Epithelial cell of prostate (primary cell): ENCODE measurements around the gene MSMB.
"Not testable (repeated sequence)": the region's sequence is repeated elsewhere in the genome, so short reads cannot be mapped to it uniquely, and the experiment has no call there.

Source experiments
- DNase-seq: peaks from one replicate; pipeline ENCODE4 v3.0.0-alpha.2; 2011; ENCODE audit warnings: low read depth, low spot score
- H3K27ac ChIP-seq: fragments of 450-650 bp; 2 replicates; pipeline ENCODE4 v1.5.1; 2017; ENCODE audit warnings: mild to moderate bottlenecking

MSMB gene

DNA sequence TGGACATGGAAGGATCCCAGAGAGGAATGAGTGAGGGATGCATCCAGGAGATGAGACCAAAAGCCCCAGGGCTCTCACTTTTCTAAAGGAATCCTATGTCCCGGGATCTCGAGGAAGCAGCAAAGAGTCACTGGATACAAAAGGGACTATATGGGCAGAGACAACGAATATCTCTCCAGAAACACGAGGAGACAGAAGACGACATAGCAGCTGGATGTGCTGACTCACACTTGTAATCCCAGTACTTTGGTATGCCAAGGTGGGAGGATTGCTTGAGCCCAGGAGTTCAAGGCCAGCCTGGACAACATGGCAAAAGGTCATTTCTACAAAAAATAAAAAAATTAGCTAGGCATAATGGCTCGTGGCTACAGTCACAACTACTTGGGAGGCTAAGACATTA is 24.7 kb upstream of the MSMB start:
- H3K27ac ChIP-seq = no peak overlapping the region
- DNase-seq = no peak

DNA sequence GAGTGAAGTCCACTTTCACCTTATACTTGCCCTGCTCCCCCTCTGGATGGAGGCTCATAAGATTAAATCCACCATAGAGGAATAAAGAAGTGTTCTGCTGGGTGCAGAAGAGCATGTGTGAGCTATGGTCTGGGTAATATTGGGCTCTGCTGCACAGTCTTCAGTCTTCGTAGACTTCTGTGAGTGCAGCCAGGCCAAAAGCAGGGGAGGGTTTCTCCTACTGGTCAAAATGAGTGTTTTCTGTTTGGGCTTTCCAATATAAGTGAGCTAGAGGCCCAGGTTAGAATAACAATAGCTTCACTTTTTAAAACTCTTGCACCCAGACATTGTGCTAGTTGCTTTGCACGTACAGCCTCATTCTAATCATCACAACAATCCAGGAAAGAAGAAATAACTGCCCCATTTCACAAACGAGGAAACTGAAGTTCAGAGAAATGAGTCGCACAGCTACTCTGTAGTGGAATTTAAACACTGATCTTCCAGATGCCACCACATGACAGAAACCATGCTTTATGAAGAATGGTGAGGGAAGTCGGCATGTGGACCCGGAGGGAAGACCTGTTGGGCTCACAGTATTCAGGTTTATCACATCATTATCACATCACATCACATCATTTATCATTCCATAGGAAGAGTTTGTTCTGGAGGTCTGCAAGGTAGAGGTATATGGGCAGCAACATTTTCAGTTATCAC is 23.8 kb upstream of the MSMB start:
- no peak for DNase-seq
- H3K27ac ChIP-seq = no peak overlapping the region

DNA sequence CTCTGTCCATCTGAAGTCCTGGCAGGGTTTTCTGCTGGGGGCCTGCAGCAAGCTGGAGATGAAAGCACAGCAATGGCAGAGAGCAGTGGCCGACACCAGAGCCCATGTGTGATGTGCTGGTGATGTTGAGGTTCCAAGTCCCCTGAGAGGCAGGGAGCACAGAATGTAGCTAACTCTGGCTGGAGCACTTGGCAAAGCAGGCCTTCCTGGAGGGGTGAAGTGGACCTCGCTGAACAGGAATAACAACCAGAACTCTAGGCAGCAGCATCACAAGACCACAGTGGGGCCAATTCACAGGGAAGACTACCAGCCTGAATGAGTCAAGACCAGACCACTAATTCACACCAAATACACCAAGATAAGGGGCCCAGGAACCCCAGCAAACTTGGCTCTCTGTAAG is 22.8 kb upstream of the MSMB start:
- no peak overlapping the region for H3K27ac ChIP-seq
- DNase-seq = no peak

DNA sequence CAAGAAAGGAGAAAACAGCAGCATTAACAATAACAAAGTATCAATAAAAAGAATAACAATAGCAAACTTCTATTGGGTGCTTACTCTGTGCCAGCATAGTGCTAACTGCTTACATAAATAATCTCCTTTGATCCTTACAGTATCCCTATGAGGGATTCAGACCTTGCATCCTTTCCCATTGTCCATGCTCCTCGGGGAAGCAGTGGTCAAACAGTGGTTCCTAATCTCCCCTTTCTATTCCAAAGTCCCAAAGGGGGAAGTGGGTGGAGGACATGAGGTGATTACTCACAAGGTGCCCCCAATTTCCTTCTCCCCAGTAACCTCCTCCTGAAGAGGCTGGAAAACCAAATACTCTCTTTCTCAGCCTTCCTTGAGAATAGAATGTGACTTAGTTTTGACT is 22.0 kb upstream of the MSMB start:
- no peak overlapping the region for H3K27ac ChIP-seq
- no peak for DNase-seq

DNA sequence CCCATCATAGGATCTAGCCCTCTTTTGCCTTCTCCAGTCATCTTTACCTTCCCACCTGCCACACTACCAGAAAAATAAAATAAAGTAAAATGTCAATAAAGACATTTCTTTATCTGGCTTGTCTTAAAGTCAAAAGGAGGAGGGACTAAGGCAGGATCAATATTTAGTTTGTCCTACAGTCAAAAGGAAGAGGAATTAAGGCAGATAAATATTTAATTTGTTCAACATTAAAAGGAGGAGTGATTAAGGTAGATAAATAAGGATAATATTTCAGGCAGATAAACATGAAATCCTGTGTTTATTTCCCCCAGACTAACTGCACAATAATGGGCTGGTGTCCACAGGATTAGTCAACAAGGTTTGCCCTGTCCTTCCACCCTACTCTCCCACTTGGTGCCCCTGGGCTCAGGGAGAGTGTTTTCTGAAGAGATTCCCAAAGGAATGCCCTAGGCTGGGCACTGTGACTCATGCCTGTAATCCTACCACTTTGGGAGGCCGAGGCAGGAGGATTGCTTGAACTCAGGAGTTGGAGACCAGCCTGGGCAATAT is 18.3 kb upstream of the MSMB start:
- no peak overlapping the region for H3K27ac ChIP-seq
- no peak for DNase-seq

DNA sequence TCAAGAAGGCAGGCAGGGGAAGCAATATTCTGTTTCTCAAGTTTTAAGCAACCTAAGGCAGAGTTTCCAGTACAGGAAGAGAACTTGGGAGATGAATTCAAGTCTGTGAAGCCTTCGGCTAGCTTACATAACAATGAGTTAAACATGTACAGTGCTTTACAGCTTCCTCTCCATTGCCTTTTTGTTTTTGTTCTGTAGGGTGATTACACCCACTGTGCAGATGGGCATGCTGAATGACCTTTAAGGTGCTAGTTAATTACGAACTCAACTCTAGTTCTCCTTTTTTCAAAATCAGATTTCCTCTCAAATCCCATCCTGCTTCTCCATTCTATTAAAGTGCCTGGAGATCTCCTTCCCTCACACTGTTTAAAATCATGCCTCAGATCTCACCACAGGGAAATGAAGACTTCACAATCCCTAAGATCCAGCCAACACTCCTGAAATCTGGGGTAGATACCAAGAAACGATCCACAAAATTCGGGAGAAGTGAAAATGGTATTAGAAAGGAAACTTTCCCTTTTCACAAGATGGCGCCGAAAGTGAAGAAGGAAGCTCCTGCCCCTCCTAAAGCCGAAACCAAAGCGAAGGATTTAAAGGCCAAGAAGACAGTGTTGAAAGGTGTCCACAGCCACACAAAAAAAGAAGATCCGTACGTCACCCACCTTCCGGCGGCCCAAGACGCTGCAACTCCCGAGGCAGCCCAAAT is 16.8 kb upstream of the MSMB start:
- no peak for DNase-seq
- H3K27ac ChIP-seq = no peak overlapping the region

DNA sequence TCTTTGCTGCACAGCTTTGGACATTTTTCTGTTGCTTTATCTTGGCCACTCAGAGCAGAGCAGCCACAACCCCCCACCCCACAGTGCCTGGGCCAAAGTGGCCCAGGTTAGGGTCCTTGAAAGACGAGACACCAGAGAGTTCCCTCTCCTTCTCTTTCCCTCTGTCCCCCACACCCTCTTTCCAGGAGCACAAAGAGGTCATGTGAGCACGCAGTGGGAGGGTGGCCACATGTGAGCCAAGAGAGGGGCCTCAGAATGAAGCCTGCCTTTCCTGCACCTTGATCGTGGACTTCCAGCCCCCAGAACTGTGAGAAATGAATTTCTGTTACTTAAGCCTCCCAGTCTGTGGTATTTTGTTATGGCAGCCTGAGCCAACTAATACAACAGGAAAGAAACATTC is 14.6 kb upstream of the MSMB start:
- no peak for DNase-seq
- no peak overlapping the region for H3K27ac ChIP-seq

DNA sequence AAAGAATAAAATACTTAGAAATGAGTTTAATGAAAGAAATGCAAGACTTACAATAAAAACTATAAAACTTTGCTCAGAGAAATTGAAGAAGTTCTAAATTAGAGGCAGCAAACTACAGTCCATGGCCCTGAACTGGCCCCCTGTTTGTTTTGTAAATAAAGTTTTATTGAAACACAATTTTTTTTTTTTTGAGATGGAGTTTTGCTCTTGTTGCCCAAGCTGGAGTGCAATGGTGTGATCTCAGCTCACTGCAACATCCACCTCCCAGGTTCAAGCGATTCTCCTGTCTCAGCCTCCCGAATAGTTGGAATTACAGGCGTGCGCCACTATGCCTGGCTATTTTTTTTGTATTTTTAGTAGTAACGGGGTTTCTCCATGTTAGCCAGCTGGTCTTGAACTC is 11.9 kb upstream of the MSMB start:
- DNase-seq, H3K27ac ChIP-seq: not testable (repeated sequence)

DNA sequence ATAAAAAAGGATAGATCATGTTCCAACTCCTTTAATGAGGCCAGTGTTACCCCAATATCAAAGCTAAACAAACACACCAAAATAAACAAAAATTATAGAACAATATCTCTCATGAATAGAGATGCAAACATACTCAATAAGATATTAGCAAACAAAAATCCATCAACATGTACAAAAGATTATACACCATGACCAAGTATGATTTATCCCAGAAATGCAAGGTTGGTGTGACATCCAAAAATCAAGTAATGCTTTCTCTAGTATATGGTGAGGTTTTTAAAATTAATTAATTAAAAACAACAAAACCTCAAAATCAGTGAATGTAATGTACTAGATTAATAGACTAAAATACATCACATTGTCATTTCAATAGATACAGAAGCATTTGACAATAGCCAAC is 11.0 kb upstream of the MSMB start:
- H3K27ac ChIP-seq = no peak overlapping the region
- DNase-seq = no peak

DNA sequence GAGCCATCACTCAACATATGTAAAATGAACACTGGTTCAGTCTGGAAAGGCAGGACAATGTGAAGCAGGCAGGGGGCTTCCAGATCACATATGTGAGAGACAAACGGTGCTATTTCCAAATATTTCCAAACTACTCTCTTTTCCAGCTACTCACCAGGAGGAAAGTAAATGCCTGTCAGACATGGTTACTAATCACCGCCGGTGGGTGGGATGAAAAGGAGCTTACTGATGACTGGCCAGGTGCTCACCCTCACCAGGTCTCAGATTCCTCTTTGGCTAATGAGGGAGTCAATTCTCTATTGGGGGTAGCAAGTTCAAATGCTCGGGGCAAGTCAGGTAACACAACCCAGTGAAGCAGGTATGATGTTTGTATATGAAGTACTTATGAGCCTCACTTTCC is 9.7 kb upstream of the MSMB start:
- H3K27ac ChIP-seq = no peak overlapping the region
- no peak for DNase-seq

DNA sequence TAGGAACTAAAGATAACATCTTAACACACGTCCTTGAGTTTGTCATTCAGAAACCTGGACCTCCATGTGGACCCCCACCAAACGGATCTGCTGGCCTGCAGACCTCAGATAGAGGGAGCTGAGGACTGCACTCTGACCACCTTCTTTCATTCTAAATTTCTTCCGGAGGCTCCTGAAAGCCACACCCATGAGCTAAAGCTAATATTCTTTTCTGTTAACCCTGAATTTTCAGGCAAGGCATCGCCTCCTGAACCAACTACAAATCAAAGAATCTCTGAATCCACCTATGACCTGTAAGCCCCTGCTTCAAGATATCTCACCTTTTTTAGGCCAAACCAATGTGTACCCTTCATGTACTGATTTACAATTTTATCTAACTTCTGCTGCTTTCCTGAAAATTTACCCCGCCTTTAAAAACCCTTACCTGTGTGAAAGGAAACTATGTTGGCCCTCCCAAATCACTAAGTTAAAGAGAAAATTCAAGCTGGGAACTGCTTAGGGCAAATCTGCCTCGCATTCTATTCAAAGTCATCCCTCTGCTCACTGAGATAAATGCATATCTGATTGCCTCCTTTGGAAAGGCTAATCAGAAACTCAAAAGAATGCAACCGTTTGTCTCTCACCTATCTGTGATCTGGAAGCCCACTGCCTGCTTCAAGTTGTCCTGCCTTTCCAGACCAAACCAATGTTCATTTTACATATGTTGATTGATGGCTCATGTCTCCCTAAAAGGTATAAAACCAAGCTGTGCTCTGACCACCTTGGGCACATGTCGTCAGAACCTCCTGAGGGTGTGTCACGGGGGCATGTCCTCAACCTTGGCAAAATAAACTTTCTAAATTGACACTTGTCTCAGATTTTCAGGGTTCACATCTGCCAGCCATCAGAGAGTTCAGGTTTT is 7.7 kb upstream of the MSMB start:
- H3K27ac ChIP-seq = no peak overlapping the region
- no peak for DNase-seq

DNA sequence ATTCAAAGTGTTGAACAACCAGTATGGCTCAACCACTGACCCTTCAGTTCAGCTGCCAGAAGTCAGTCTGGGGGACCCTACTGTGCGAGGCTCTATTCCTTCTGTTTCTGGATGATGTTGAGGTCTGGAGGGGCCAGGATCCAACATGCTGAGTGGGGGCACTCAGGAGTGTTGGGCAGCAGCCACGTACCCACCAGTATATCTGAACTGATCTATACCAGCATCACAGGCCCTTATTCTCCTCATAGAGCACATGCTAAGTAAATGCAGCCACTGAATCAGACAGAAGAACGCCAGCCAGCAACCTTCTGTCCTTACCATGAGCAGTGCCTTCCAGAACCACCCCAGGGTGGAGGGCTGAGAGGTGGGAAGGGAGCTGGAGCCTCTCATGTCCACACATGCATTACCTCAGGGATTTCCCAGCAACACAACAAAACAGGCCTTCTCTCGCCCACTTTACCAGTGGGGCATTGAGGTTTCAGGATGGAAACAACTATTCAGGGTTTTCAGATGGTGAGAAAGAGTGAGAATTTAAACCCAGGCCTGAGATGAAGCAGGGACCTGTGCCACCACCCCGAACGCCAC is 6.8 kb upstream of the MSMB start:
- no peak for DNase-seq
- H3K27ac ChIP-seq = no peak overlapping the region

DNA sequence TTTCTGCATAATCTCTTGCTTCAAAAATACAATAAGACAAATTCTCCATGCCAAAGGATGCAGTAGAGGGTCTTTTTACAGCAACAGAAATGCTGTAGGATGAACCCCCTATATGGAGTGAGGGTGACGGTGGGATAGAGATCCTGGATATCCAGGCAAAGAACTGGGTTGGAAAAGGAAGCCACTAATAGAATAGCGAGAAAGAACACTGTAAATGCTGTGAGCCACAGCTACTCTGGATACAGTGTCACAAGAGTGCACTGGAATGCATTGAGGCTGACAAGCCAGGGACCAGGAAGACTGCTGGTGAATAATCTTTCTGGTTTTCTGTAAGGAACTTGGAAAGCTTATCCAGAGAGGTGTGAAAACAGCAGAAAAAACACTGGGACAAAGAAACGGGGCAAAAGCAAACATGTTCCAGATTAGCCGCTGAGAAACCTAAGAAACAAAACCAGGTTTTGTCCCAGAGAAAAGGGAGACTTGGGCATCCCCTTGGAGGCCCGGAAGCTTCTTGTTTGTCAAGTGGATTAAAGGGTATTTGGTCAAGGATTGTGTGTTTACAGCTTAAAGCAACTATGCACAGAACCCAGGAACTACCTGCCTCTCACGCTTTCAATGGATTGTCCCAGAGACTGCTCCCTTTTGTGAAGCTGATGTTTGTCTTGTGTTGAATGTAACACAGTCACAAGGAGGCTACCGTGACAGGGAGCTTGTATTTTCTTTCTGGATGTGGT is 6.2 kb upstream of the MSMB start:
- H3K27ac ChIP-seq = no peak overlapping the region
- DNase-seq = no peak

DNA sequence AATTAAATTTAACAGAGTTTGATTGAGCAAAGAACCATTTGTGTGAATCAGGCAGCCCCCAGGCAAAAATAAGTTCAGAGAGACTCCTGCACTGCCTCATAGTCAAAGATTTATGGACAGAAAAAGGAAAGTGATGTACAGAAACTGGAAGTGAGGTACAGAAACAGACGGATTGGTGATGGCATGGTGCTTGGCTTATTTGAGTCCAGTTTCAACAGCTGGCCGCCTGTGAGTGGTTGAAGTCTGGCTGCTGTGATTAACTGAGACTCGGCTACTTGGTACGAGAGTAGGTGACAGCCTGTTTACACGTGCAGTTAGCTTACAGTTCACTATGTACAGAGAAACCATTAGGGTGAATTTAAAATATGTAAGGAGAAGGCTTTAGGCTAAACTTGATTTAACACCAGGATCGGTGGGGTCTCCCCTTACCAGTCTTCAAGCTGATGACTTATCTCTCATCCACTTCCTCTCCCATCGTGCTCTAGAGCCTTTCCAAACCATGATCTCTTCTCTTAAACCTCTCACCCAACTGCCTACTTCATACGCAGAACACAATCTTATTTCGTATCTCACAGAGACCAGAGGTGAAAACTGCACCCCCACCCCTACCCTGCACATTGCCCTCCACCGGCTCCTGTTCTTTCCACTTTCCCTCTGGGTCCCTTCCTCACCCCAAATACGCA is 5.0 kb upstream of the MSMB start:
- H3K27ac ChIP-seq = no peak overlapping the region
- DNase-seq = no peak

DNA sequence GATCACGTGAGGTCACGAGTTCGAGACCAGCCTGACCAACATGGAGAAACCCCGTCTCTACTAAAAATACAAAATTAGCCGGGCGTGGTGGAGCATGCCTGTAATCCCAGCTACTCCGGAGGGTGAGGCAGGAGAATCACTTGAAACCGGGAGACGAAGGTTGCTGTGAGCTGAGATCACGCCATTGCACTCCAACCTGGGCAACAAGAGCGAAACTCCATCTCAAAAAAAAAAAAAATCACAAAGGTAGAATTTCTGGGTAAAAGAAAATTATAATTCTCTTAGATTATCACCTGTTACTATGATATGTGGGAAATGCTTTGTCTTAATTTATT is 3.4 kb upstream of the MSMB start:
- DNase-seq, H3K27ac ChIP-seq: not testable (repeated sequence)

DNA sequence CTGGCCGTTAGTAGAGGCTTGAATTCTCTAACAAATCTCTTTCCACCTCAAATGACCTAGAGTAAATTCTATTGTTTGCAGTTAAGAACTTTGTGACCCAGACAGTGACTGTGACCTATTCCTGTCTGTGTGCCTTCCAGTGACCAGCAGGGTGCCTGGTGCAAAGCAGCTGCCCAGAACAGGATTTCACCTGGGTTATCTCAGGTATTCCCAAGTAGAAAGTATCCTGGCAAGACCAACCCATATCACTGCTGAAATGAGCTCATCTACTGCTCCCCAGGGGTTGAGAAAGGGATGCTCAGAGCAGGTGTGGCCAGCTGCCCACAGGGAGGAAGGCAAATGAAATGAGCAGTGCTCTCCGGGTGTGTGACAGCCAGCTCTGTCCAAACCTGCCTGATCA is 2.1 kb upstream of the MSMB start:
- DNase-seq = peak; percentile 20
- H3K27ac ChIP-seq = no peak overlapping the region

DNA sequence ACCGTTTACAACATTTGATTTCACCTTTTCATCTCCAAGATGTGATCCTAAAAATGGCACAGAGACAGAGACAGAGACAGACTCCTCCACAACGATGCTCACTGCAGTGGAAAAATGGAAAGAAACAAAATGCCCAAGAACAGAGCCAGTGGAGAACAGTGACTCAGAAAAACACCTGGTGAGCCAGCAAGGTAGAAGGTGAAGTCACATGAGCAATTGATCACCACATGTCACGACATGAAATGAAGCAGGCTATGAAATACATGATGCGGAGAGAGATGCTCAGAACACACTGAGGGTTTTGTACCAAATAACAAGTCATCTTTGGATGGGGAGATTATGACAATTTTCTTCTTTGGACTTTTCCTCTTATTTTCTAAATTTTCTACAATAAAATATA is 3.5 kb downstream of the MSMB start:
- peak; percentile 40 for DNase-seq
- no peak overlapping the region for H3K27ac ChIP-seq

DNA sequence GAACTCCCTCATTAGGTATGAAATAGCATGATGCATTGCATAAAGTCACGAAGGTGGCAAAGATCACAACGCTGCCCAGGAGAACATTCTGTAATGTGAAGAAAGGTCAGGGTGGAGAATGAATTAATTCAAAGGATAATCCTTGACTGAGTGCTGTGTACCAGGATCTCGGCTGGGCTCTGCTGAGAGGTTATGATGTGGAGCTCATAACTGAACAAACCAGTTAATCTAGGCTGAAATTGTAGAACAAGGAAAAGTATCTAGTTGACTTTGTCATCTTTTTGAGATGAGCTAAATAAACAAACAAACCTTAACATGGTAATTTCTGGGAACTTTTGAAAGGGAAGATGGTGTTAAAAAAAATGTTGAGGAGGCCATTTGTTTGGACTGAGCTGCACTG is 6.1 kb downstream of the MSMB start:
- DNase-seq = peak; percentile 16
- H3K27ac ChIP-seq = peak overlapping the region; percentile 13

DNA sequence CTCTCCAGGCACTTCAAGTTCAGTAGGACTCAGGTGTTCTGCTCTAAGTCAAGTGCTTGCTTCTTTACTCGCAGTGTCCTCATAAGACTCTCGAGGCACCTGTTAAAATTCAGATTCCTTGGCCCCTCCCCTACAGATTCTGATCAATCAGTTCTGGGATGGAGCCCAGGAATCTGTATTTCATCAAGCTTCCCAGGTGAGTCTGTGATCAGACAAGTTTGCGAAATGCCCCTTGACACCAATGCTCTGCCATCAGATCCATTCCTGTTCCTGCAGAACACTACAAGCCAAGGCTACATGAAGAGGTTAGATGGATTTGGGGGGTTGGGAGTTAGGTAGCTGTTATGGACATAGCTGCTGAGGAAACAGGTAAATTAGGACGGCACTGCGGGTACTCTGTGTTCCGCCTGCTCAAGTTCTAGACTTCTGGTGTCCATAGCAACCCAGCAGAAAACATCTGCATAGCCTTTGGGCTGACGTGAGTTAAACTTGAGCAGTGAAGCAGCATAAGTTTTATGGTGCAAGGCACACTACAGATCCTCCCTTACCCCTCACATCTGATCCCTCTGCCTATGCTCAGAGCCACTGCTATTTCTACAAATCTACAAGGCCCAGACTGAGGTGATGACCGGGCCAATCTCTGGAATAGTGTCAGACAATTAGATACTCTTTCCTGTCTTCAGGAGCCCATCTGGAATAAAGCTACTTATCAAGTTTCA is 8.8 kb downstream of the MSMB start:
- no peak overlapping the region for H3K27ac ChIP-seq
- no peak for DNase-seq
